NOMO-1 (cell line): ENCODE data around the gene NAV1.
A peak's percentile ranks its signal among the peaks of the same experiment; 100 is the strongest.

ENCODE experiments used
- DNase-seq, 2 experiments: peaks; one replicate each; lab custom pipeline; 2025; ENCODE audit not compliant: unreplicated experiment in 2 of 2; lab: John Stamatoyannopoulos, UW

NAV1 gene

DNA sequence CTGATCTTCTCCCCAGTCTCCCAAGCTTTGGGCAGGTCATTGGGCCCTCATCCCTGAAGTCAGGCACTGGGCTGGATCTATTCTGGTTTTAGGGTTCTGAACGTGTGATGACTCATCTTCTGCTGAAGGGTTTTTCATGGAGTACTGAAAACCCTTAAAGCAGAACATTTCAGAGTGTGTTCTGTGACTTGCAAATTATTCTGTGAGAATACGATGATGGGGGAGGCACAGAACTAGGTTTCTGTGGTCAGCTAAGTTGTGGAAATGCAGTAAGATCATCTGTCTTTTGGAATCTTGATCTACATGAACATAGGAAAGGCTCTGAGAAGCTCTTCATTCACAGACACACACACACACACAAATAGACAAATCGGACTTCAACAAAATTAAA lies 46.2 kb downstream of the NAV1 start:
- DNase-seq, result peak in 1 of 2 experiments; percentile 37

DNA sequence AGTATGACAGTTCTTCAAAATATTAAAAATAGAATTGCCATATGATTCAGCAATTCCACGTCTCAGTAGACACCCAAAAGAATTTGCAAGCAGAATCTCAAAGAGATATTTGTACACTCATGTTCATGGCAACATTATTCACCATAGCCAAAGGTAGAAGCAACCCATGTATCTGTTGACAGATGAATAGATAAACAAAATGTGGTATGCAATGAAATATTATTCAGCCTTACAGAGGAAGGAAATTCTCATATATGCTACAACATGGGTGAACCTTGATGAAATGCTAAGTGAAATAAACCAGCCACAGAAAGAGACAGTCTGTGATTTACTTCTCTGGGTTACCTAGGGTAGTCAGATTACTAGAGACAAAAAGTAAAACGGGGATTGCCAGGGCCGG lies 47.0 kb downstream of the NAV1 start:
- no peak for DNase-seq

DNA sequence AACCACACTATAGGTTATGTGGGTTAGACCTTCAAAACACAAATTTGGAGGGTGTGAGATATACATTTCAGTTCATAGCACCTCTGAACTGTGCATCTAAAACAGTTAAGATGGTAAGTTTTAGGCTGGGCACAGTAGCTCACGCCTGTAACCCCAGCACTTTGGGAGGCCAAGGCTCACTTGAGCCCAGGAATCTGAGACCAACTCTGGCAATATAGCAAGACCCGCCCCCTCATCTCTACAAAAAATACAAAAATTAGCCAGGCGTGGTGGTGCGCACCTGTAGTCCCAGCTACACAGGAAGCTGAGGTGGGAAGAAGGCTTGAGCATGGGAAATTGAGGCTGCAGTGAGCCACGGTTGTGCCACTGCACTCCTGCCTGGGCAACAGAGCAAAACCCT lies 47.9 kb downstream of the NAV1 start:
- DNase-seq, result no peak

DNA sequence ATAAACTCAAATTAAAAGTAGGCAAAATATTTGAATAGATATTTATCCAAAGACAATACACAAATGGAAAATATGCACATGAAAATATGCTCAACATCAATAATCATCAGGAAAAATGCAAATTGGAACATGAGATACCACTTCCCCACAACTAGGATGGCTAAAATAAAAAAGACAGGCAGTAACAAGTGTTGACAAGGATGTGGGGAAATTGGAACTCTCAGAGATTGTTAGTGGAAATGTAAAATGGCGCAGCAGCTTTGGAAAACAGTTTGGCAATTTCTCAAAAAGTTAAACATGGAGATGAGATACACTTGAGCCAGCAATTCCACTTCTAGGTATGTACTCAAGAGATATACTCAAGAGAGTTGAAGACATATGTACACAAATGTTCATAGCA lies 48.8 kb downstream of the NAV1 start:
- no peak for DNase-seq
